Measurements from ENCODE around the gene NMT2. TPM values are rescaled to one million over a fixed set of nuclear protein-coding genes. Genes with fewer than 3 reads are reported as not detected.
A peak's percentile ranks its signal among the peaks of the same experiment; 100 is the strongest.

The NMT2 gene
- total and polyA plus RNA-seq, 10 of the 15 experiments (the other 5 are each of a cell fraction or from before 2014, with no cell fraction given) = 4.9 to 12.0 (median 9.2) TPM

DNA sequence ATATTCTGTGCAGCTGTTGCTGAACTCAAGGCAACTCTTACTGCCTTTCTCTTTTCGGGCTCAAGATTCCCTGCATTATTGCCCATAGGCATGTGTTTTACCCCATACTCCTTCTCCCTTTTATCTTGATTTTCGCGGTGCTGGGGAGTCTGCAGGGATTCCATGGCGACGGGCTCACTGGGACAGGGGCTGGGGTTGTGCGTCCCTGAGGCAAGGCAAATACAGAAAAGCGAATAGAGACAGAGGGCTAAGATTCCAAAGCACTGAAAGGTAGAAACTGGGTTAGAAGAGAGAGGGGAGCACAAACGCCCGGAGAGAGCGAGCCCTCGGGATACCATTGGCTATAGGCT is 71.9 kb downstream of the NMT2 start (continued):
- TF ChIP-seq NKRF (conservative IDR thresholded peaks at IDR 0.05) (peak; percentile 42; the same call in 1 of the 2 replicates), SPI1 (IDR thresholded peaks at IDR 0.05; ENCODE audit: borderline replicate concordance, insufficient read depth, low read depth, low read length) (no peak)

DNA sequence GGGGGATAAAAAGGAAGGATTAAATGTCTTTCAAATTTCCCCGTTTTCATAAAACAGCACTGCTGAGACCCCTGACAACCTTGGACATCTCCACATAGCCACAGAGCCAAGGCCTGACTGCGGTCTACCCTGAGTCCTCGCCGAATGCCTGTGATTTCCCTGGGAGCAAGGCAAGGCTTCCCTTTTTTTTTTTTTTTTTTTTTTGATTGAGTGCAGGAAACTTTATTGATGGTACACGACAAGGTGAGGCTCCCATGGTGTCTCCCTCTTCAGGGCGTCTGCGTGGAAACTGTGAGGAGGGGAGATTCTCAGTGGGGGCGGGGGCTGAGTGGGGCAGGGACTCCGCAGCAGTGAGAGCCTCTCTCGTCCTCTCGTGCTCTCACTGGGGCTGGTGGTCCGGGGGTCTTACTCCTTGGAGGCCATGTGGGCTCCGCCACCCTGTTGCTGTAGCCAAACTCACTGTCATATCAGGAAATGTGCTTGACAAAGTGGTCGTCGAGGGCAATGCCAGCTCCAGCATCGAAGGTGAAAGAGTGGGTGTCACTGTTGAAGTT is 75.6 kb downstream of the NMT2 start:
- ChIA-PET CTCF (no interaction called here), SMC1A (ENCODE audit: uncharacterized antibody, unreplicated experiment) (no interaction called here), POLR2A (no interaction called here), RAD21 (ENCODE audit: unreplicated experiment) (no interaction called here)
- no peak for TF ChIP-seq TBL1XR1 (IDR thresholded peaks at IDR 0.05; ENCODE audit: low read depth, low read length)
- peak; percentile 25; the same call in 1 of the 2 replicates for TF ChIP-seq ZNF384 (IDR thresholded peaks at IDR 0.05; ENCODE audit: borderline replicate concordance, low read depth, low read length)
- TF ChIP-seq, protein P1, sequence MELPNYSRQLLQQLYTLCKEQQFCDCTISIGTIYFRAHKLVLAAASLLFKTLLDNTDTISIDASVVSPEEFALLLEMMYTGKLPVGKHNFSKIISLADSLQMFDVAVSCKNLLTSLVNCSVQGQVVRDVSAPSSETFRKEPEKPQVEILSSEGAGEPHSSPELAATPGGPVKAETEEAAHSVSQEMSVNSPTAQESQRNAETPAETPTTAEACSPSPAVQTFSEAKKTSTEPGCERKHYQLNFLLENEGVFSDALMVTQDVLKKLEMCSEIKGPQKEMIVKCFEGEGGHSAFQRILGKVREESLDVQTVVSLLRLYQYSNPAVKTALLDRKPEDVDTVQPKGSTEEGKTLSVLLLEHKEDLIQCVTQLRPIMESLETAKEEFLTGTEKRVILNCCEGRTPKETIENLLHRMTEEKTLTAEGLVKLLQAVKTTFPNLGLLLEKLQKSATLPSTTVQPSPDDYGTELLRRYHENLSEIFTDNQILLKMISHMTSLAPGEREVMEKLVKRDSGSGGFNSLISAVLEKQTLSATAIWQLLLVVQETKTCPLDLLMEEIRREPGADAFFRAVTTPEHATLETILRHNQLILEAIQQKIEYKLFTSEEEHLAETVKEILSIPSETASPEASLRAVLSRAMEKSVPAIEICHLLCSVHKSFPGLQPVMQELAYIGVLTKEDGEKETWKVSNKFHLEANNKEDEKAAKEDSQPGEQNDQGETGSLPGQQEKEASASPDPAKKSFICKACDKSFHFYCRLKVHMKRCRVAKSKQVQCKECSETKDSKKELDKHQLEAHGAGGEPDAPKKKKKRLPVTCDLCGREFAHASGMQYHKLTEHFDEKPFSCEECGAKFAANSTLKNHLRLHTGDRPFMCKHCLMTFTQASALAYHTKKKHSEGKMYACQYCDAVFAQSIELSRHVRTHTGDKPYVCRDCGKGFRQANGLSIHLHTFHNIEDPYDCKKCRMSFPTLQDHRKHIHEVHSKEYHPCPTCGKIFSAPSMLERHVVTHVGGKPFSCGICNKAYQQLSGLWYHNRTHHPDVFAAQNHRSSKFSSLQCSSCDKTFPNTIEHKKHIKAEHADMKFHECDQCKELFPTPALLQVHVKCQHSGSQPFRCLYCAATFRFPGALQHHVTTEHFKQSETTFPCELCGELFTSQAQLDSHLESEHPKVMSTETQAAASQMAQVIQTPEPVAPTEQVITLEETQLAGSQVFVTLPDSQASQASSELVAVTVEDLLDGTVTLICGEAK (IDR thresholded peaks at IDR 0.05; ENCODE audit: borderline replicate concordance) = peak; percentile 60; the same call in 1 of the 2 replicates
- H3K9ac ChIP-seq (ENCODE audit: control insufficient read depth, insufficient read depth, low read length) = no peak overlapping the region
- H2AFZ ChIP-seq (ENCODE audit: control insufficient read depth, low read depth, low read length) = no peak overlapping the region
- in situ Hi-C loops (cut with MboI) (no loop called here), intact Hi-C loops (cut with micrococcal nuclease; ENCODE audit: unreplicated experiment) (no loop called here)
- no peak overlapping the region for H3K4me2 ChIP-seq (ENCODE audit: control insufficient read depth, insufficient read depth)
- 39% methylated on average over 12 of the region's 16 CpGs for WGBS (ENCODE audit: insufficient coverage, insufficient replicate concordance, low lambda C conversion rate, missing lambda C conversion rate)
- H3K27me3 ChIP-seq (replicated peaks in 1 of 2; ENCODE audit: control insufficient read depth in 2 of 2, insufficient read depth in 2 of 2, low read length in 1 of 2) = no peaks in the 10 kb centered on the region
- no peaks in the 10 kb centered on the region for H4K20me1 ChIP-seq (ENCODE audit: control insufficient read depth, insufficient read depth)
- no TSS peak for BruUV-seq (replicated peaks)
- no peak overlapping the region for H3K27ac ChIP-seq (ENCODE audit: control insufficient read depth, insufficient read depth)
- DNase-seq (ENCODE audit: low read depth, low spot score) (no peak), FAIRE-seq (no peak), ATAC-seq (no peak)
- peaks cover 6% of the 10 kb centered on the region for H3K79me2 ChIP-seq (ENCODE audit: control insufficient read depth, insufficient read depth, low read length)
- H3K4me1 ChIP-seq (ENCODE audit: control insufficient read depth, insufficient read depth, low read length) = peaks cover 5% of the 10 kb centered on the region
- H3K9me3 ChIP-seq (replicated peaks; ENCODE audit: control insufficient read depth, insufficient read depth, low read length) = no peaks in the 10 kb centered on the region
- no peaks in the 10 kb centered on the region for H3K36me3 ChIP-seq (ENCODE audit: control insufficient read depth in 2 of 2, insufficient read depth in 2 of 2, low read length in 1 of 2)
- H3K4me3 ChIP-seq = no peak overlapping the region

Data from GM12878 (cell line).